Fibroblast of villous mesenchyme (primary cell): Measurements from ENCODE around the gene BMAL1. TPM values are rescaled to one million over a fixed set of nuclear protein-coding genes. Genes with fewer than 3 reads are reported as not detected.

Source experiments
- DNase-seq: peaks from one replicate; pipeline ENCODE4 v3.0.0-alpha.2; 2010; ENCODE audit warnings: low read depth
- H3K4me3 ChIP-seq: 2 replicates; pipeline ENCODE4 v1.5.1; 2011; ENCODE audit warnings: low read depth, mild to moderate bottlenecking, low read length
- CTCF ChIP-seq: IDR thresholded peaks from 2 replicates; pipeline ENCODE4 v1.5.1; 2012; ENCODE audit warnings: low read depth, mild to moderate bottlenecking, low read length; ENCODE audit not compliant: insufficient read depth
- total RNA-seq: library from RNA; depleted of rRNA; stranded (reverse); fragments of >200 nt; gene quantifications from 2 replicates; pipeline ENCODE4 v1.2.3, GENCODE V29; 2012

The BMAL1 gene
- total RNA-seq, 1 donor = 10.4 TPM

- no peak for DNase-seq
- no peak for TF ChIP-seq CTCF
- H3K4me3 ChIP-seq = no peak overlapping the region
Observed at GRCh38 chr11:13280777-13281176, 3.2 kb downstream of the BMAL1 start.

GRCh38 chr11:13283636-13284035 lies 6.0 kb downstream of the BMAL1 start:
- TF ChIP-seq CTCF = no peak
- no peak overlapping the region for H3K4me3 ChIP-seq
- no peak for DNase-seq

GRCh38 chr11:13284776-13285588 lies 7.4 kb downstream of the BMAL1 start:
- no peak for DNase-seq
- H3K4me3 ChIP-seq = no peak overlapping the region
- no peak for TF ChIP-seq CTCF

GRCh38 chr11:13286279-13286821 lies 8.8 kb downstream of the BMAL1 start:
- no peak for TF ChIP-seq CTCF
- no peak overlapping the region for H3K4me3 ChIP-seq
- no peak for DNase-seq

GRCh38 chr11:13287036-13287435 lies 9.4 kb downstream of the BMAL1 start:
- DNase-seq = no peak
- no peak for TF ChIP-seq CTCF
- no peak overlapping the region for H3K4me3 ChIP-seq

GRCh38 chr11:13287681-13288080 lies 10.1 kb downstream of the BMAL1 start:
- no peak for DNase-seq
- no peak overlapping the region for H3K4me3 ChIP-seq
- TF ChIP-seq CTCF = no peak
